CD8-positive, alpha-beta memory T cell (primary cell): ENCODE data around the gene MAGI2. TPM values are rescaled to one million over a fixed set of nuclear protein-coding genes. Genes with fewer than 3 reads are reported as not detected.

Experiments
- CTCF ChIA-PET: fragments of 350-600 bp; sonication (Branson Sonifier 250); formaldehyde crosslinking; loops from one replicate; lab custom pipeline; 2021; ENCODE audit warnings: antibody characterized with exemption; lab: Charles Lee
- POLR2A ChIA-PET: fragments of 350-600 bp; sonication (Branson Sonifier 250); formaldehyde crosslinking; loops from one replicate; lab custom pipeline; 2021; ENCODE audit warnings: antibody characterized with exemption; lab: Charles Lee
- DNase-seq, 5 donors: peaks; one replicate each; pipeline versions ENCODE4 v3.0.0 to v3.0.0-alpha.2; 2020 to 2022; ENCODE audit warnings: mixed read lengths in 1 of 5
- H3K27ac ChIP-seq: one replicate; pipeline ENCODE4 v1.7.0; 2013; ENCODE audit warnings: low read depth, mild to moderate bottlenecking, low read length, moderate library complexity
- H3K27me3 ChIP-seq: 2 replicates; pipeline ENCODE4 v1.7.0; 2013; ENCODE audit warnings: low read length, mild to moderate bottlenecking; ENCODE audit not compliant: insufficient read depth, poor library complexity, severe bottlenecking
- H3K36me3 ChIP-seq: 2 replicates; pipeline ENCODE4 v1.7.0; 2013; ENCODE audit warnings: mild to moderate bottlenecking, low read length, moderate library complexity; ENCODE audit not compliant: insufficient read depth
- H3K4me1 ChIP-seq: 2 replicates; pipeline ENCODE4 v1.7.0; 2013; ENCODE audit warnings: mild to moderate bottlenecking, low read length, moderate library complexity; ENCODE audit not compliant: insufficient read depth
- H3K4me3 ChIP-seq: 2 replicates; pipeline ENCODE4 v1.7.0; 2013; ENCODE audit warnings: mild to moderate bottlenecking, low read length
- H3K9me3 ChIP-seq: 2 replicates; pipeline ENCODE4 v1.7.0; 2013; ENCODE audit warnings: mild to moderate bottlenecking, low read length
- H3K27ac Mint-ChIP-seq, 8 donors: one replicate each; pipeline ENCODE4 v1.8.0; 2020 to 2021; ENCODE audit warnings: mixed read lengths in 8 of 8, mild to moderate bottlenecking in 6 of 8, inconsistent platforms in 3 of 8, moderate library complexity in 3 of 8
- H3K27me3 Mint-ChIP-seq, 2 donors: one replicate each; pipeline ENCODE4 v1.8.0; 2020 to 2021; ENCODE audit warnings: mixed read lengths in 2 of 2, mild to moderate bottlenecking in 1 of 2, moderate library complexity in 1 of 2
- H3K36me3 Mint-ChIP-seq, 3 donors: one replicate each; pipeline ENCODE4 v1.8.0; 2020 to 2021; ENCODE audit warnings: mixed read lengths in 3 of 3, inconsistent platforms in 1 of 3, mild to moderate bottlenecking in 1 of 3
- H3K4me1 Mint-ChIP-seq, 3 donors: one replicate each; pipeline ENCODE4 v1.8.0; 2020 to 2021; ENCODE audit warnings: mixed read lengths in 3 of 3, inconsistent platforms in 1 of 3, mild to moderate bottlenecking in 1 of 3
- H3K4me3 Mint-ChIP-seq, 7 donors: one replicate each; pipeline ENCODE4 v1.8.0; 2020 to 2021; ENCODE audit warnings: mixed read lengths in 7 of 7, mild to moderate bottlenecking in 6 of 7, moderate library complexity in 4 of 7, inconsistent platforms in 2 of 7
- H3K9me3 Mint-ChIP-seq, 5 donors: one replicate each; pipeline ENCODE4 v1.8.0; 2020 to 2022; ENCODE audit warnings: mixed read lengths in 5 of 5, mild to moderate bottlenecking in 3 of 5, moderate library complexity in 2 of 5, inconsistent platforms in 1 of 5
- polyA plus RNA-seq: library from polyadenylated mRNA; unstranded; fragments of 300-500 nt; fragmentation: Illumina TruSeq; gene quantifications from one replicate; pipeline ENCODE4 v1.2.3, GENCODE V29; 2021
- total RNA-seq, 2 experiments: library from RNA; stranded (reverse); gene quantifications; one replicate each; pipeline ENCODE4 v1.2.3, GENCODE V29; 2021

The MAGI2 gene
- total and polyA plus RNA-seq, 3 experiments from 2014 or later, result 0.26 to 0.33 TPM; not detected in 1

GRCh38 chr7:78226059-78226719 lies 1227.3 kb downstream of the MAGI2 start:
- H3K27me3 Mint-ChIP-seq, result peaks cover 4 to 6% of the 10 kb centered on the region in 2 donors
- no peaks in the 10 kb centered on the region for H3K4me1 Mint-ChIP-seq
- no peak overlapping the region for H3K27ac ChIP-seq
- no peak overlapping the region for H3K27ac Mint-ChIP-seq
- H3K36me3 ChIP-seq, result no peaks in the 10 kb centered on the region
- no peak overlapping the region for H3K4me3 ChIP-seq
- H3K9me3 ChIP-seq, result no peaks in the 10 kb centered on the region
- H3K4me1 ChIP-seq, result no peaks in the 10 kb centered on the region
- no peaks in the 10 kb centered on the region for H3K36me3 Mint-ChIP-seq
- no peaks in the 10 kb centered on the region for H3K27me3 ChIP-seq
- DNase-seq, result no peak
- H3K4me3 Mint-ChIP-seq, result no peak overlapping the region
- CTCF ChIA-PET, result no interaction called here
- POLR2A ChIA-PET, result no interaction called here
- H3K9me3 Mint-ChIP-seq, result peaks cover 0 to 2% (median 0%) of the 10 kb centered on the region in 5 donors

GRCh38 chr7:78225534-78225933 lies 1227.9 kb downstream of the MAGI2 start:
- H3K4me1 ChIP-seq, result no peaks in the 10 kb centered on the region
- DNase-seq, result no peak
- Mint-ChIP-seq H3K27ac (no peak overlapping the region), H3K36me3 (no peaks in the 10 kb centered on the region), H3K4me3 (no peak overlapping the region), H3K4me1 (no peaks in the 10 kb centered on the region), H3K9me3 (peaks cover 0 to 3% (median 0%) of the 10 kb centered on the region in 5 donors), H3K27me3 (peaks cover 3 to 4% of the 10 kb centered on the region in 2 donors)
- no peaks in the 10 kb centered on the region for H3K9me3 ChIP-seq
- H3K27ac ChIP-seq, result no peak overlapping the region
- POLR2A ChIA-PET, result no interaction called here
- no peak overlapping the region for H3K4me3 ChIP-seq
- H3K36me3 ChIP-seq, result no peaks in the 10 kb centered on the region
- H3K27me3 ChIP-seq, result no peaks in the 10 kb centered on the region
- CTCF ChIA-PET, result no interaction called here

- POLR2A ChIA-PET, result no interaction called here
- no peaks in the 10 kb centered on the region for H3K36me3 Mint-ChIP-seq
Observed at GRCh38 chr7:78224923-78225322, 1228.5 kb downstream of the MAGI2 start.

GRCh38 chr7:78223598-78223997 lies 1229.9 kb downstream of the MAGI2 start:
- Mint-ChIP-seq H3K27ac (no peak overlapping the region), H3K9me3 (peaks cover 0 to 3% (median 0%) of the 10 kb centered on the region in 5 donors), H3K27me3 (peaks cover 1 to 3% of the 10 kb centered on the region in 2 donors), H3K4me3 (no peak overlapping the region), H3K4me1 (no peaks in the 10 kb centered on the region), H3K36me3 (no peaks in the 10 kb centered on the region)
- H3K4me1 ChIP-seq, result no peaks in the 10 kb centered on the region
- DNase-seq, result no peak
- POLR2A ChIA-PET, result no interaction called here
- H3K4me3 ChIP-seq, result no peak overlapping the region
- H3K27me3 ChIP-seq, result no peaks in the 10 kb centered on the region
- H3K27ac ChIP-seq, result no peak overlapping the region
- no peaks in the 10 kb centered on the region for H3K9me3 ChIP-seq
- no peaks in the 10 kb centered on the region for H3K36me3 ChIP-seq
- CTCF ChIA-PET, result no interaction called here

More at GRCh38 chr7:78224923-78225322, 1228.5 kb downstream of the MAGI2 start:
- CTCF ChIA-PET, result no interaction called here
- Histone ChIP-seq H3K36me3 (no peaks in the 10 kb centered on the region), H3K27me3 (no peaks in the 10 kb centered on the region), H3K27ac (no peak overlapping the region), H3K4me1 (no peaks in the 10 kb centered on the region), H3K4me3 (no peak overlapping the region), H3K9me3 (no peaks in the 10 kb centered on the region)
- no peak for DNase-seq
- Mint-ChIP-seq H3K27ac (peak overlapping the region in 1 of 8 donors; percentile 78), H3K27me3 (peaks cover 3 to 4% of the 10 kb centered on the region in 2 donors), H3K9me3 (peaks cover 0 to 3% (median 0%) of the 10 kb centered on the region in 5 donors), H3K4me1 (no peaks in the 10 kb centered on the region), H3K4me3 (no peak overlapping the region)

GRCh38 chr7:78222001-78222751 lies 1231.3 kb downstream of the MAGI2 start:
- Mint-ChIP-seq H3K27ac (no peak overlapping the region), H3K4me3 (no peak overlapping the region), H3K9me3 (peaks cover 0 to 3% (median 0%) of the 10 kb centered on the region in 5 donors), H3K27me3 (peaks cover 0 to 7% of the 10 kb centered on the region in 2 donors), H3K36me3 (no peaks in the 10 kb centered on the region), H3K4me1 (no peaks in the 10 kb centered on the region)
- Histone ChIP-seq H3K4me3 (no peak overlapping the region), H3K27ac (no peak overlapping the region), H3K27me3 (no peaks in the 10 kb centered on the region), H3K4me1 (no peaks in the 10 kb centered on the region), H3K36me3 (no peaks in the 10 kb centered on the region), H3K9me3 (no peaks in the 10 kb centered on the region)
- ChIA-PET POLR2A (no interaction called here), CTCF (interaction anchor here (1.0 kb wide), 1 partner anchor 11 kb away, joined by 3 read pairs; no protein-coding TSS in a partner anchor)
- no peak for DNase-seq

- H3K9me3 Mint-ChIP-seq, result peaks cover 0 to 3% (median 0%) of the 10 kb centered on the region in 5 donors
- H3K27me3 Mint-ChIP-seq, result peaks cover 0 to 9% of the 10 kb centered on the region in 2 donors
- H3K4me1 Mint-ChIP-seq, result no peaks in the 10 kb centered on the region
- ChIA-PET CTCF (no interaction called here), POLR2A (no interaction called here)
- no peak for DNase-seq
- no peaks in the 10 kb centered on the region for H3K9me3 ChIP-seq
- no peaks in the 10 kb centered on the region for H3K4me1 ChIP-seq
- H3K4me3 Mint-ChIP-seq, result no peak overlapping the region
- no peaks in the 10 kb centered on the region for H3K27me3 ChIP-seq
- no peaks in the 10 kb centered on the region for H3K36me3 ChIP-seq
- H3K4me3 ChIP-seq, result no peak overlapping the region
- no peaks in the 10 kb centered on the region for H3K36me3 Mint-ChIP-seq
- H3K27ac ChIP-seq, result no peak overlapping the region
- no peak overlapping the region for H3K27ac Mint-ChIP-seq
Observed at GRCh38 chr7:78220754-78221153, 1232.7 kb downstream of the MAGI2 start.

GRCh38 chr7:78218876-78219275 lies 1234.6 kb downstream of the MAGI2 start:
- Mint-ChIP-seq H3K9me3 (peaks cover 0 to 3% (median 0%) of the 10 kb centered on the region in 5 donors), H3K27ac (no peak overlapping the region), H3K27me3 (peaks cover 0 to 9% of the 10 kb centered on the region in 2 donors), H3K4me3 (no peak overlapping the region), H3K36me3 (no peaks in the 10 kb centered on the region), H3K4me1 (no peaks in the 10 kb centered on the region)
- Histone ChIP-seq H3K36me3 (no peaks in the 10 kb centered on the region), H3K4me1 (no peaks in the 10 kb centered on the region), H3K9me3 (no peaks in the 10 kb centered on the region), H3K27me3 (no peaks in the 10 kb centered on the region), H3K4me3 (no peak overlapping the region), H3K27ac (no peak overlapping the region)
- no peak for DNase-seq
- ChIA-PET POLR2A (interaction anchor here (0.5 kb wide), 1 partner anchor 353 kb away, joined by 3 read pairs; no protein-coding TSS in a partner anchor), CTCF (no interaction called here)

GRCh38 chr7:78218051-78218450 lies 1235.4 kb downstream of the MAGI2 start:
- H3K27ac ChIP-seq, result no peak overlapping the region
- ChIA-PET POLR2A (no interaction called here), CTCF (no interaction called here)
- peaks cover 0 to 3% (median 0%) of the 10 kb centered on the region in 5 donors for H3K9me3 Mint-ChIP-seq
- no peaks in the 10 kb centered on the region for H3K4me1 Mint-ChIP-seq
- H3K27ac Mint-ChIP-seq, result no peak overlapping the region
- H3K4me3 Mint-ChIP-seq, result no peak overlapping the region
- peaks cover 0 to 9% of the 10 kb centered on the region in 2 donors for H3K27me3 Mint-ChIP-seq
- no peaks in the 10 kb centered on the region for H3K36me3 Mint-ChIP-seq
- H3K9me3 ChIP-seq, result no peaks in the 10 kb centered on the region
- no peaks in the 10 kb centered on the region for H3K27me3 ChIP-seq
- no peak overlapping the region for H3K4me3 ChIP-seq
- no peak for DNase-seq
- no peaks in the 10 kb centered on the region for H3K36me3 ChIP-seq
- H3K4me1 ChIP-seq, result no peaks in the 10 kb centered on the region
